Measurements from ENCODE around the gene GNPDA2. TPM values are rescaled to one million over a fixed set of nuclear protein-coding genes. Genes with fewer than 3 reads are reported as not detected.

GNPDA2 gene
- total RNA-seq, 1 donor from 2014 or later = 10.1 TPM

- H3K4me1 Mint-ChIP-seq (ENCODE audit: unreplicated experiment) = no peaks in the 10 kb centered on the region
- no peak overlapping the region for H3K4me3 Mint-ChIP-seq
- H3K27ac Mint-ChIP-seq = no peak overlapping the region
- H3K36me3 Mint-ChIP-seq = no peaks in the 10 kb centered on the region
- H3K27me3 Mint-ChIP-seq = peaks cover 21% of the 10 kb centered on the region
- H3K9me3 Mint-ChIP-seq = no peaks in the 10 kb centered on the region
- no peak for DNase-seq (ENCODE audit: extremely low spot score, unreplicated experiment)
- TF ChIP-seq CTCF (conservative IDR thresholded peaks at IDR 0.05) = no peak
Measured at GRCh38 chr4:44671636-44672035, 54.7 kb downstream of the GNPDA2 start.

GRCh38 chr4:44670506-44671199 is 55.7 kb downstream of the GNPDA2 start:
- no peaks in the 10 kb centered on the region for H3K9me3 Mint-ChIP-seq
- H3K4me3 Mint-ChIP-seq = no peak overlapping the region
- TF ChIP-seq CTCF (conservative IDR thresholded peaks at IDR 0.05) = no peak
- no peak for DNase-seq (ENCODE audit: extremely low spot score, unreplicated experiment)
- peaks cover 21% of the 10 kb centered on the region for H3K27me3 Mint-ChIP-seq
- no peak overlapping the region for H3K27ac Mint-ChIP-seq
- no peaks in the 10 kb centered on the region for H3K36me3 Mint-ChIP-seq
- H3K4me1 Mint-ChIP-seq (ENCODE audit: unreplicated experiment) = no peaks in the 10 kb centered on the region

GRCh38 chr4:44668526-44668925 is 57.8 kb downstream of the GNPDA2 start:
- H3K36me3 Mint-ChIP-seq = no peaks in the 10 kb centered on the region
- H3K27me3 Mint-ChIP-seq = peaks cover 18% of the 10 kb centered on the region
- no peak overlapping the region for H3K4me3 Mint-ChIP-seq
- no peaks in the 10 kb centered on the region for H3K4me1 Mint-ChIP-seq (ENCODE audit: unreplicated experiment)
- no peak overlapping the region for H3K27ac Mint-ChIP-seq
- no peak for TF ChIP-seq CTCF (conservative IDR thresholded peaks at IDR 0.05)
- no peak for DNase-seq (ENCODE audit: extremely low spot score, unreplicated experiment)
- no peaks in the 10 kb centered on the region for H3K9me3 Mint-ChIP-seq

GRCh38 chr4:44663539-44664263 is 62.7 kb downstream of the GNPDA2 start:
- TF ChIP-seq CTCF (conservative IDR thresholded peaks at IDR 0.05) = no peak
- DNase-seq (ENCODE audit: extremely low spot score, unreplicated experiment) = no peak
- Mint-ChIP-seq H3K4me3 (no peak overlapping the region), H3K27me3 (peaks cover 4% of the 10 kb centered on the region), H3K4me1 (ENCODE audit: unreplicated experiment) (peaks cover 11% of the 10 kb centered on the region), H3K9me3 (no peaks in the 10 kb centered on the region), H3K27ac (no peak overlapping the region), H3K36me3 (no peaks in the 10 kb centered on the region)

- H3K27me3 Mint-ChIP-seq = peaks cover 2% of the 10 kb centered on the region
- H3K9me3 Mint-ChIP-seq = no peaks in the 10 kb centered on the region
- no peak for DNase-seq (ENCODE audit: extremely low spot score, unreplicated experiment)
- no peak for TF ChIP-seq CTCF (conservative IDR thresholded peaks at IDR 0.05)
- H3K27ac Mint-ChIP-seq = no peak overlapping the region
- H3K36me3 Mint-ChIP-seq = no peaks in the 10 kb centered on the region
- H3K4me3 Mint-ChIP-seq = no peak overlapping the region
- H3K4me1 Mint-ChIP-seq (ENCODE audit: unreplicated experiment) = peaks cover 11% of the 10 kb centered on the region
Measured at GRCh38 chr4:44662623-44663005, 63.7 kb downstream of the GNPDA2 start.
